Measurements from ENCODE around the gene SLC5A8. TPM values are rescaled to one million over a fixed set of nuclear protein-coding genes. Genes with fewer than 3 reads are reported as not detected.

The SLC5A8 gene
- total RNA-seq, 1 experiment from 2014 or later = not detected

GRCh38 chr12:101238306-101238705 lies 28.3 kb upstream of the SLC5A8 start:
- BruUV-seq (replicated peaks) = no TSS peak
- POLR2A ChIA-PET (ENCODE audit: unreplicated experiment) = no interaction called here

GRCh38 chr12:101235686-101236085 lies 25.6 kb upstream of the SLC5A8 start:
- Histone ChIP-seq H3K9me2 (ENCODE audit: insufficient read depth) (no peaks in the 10 kb centered on the region), H3K4me2 (no peak overlapping the region), H2AFZ (no peak overlapping the region), H4K20me1 (ENCODE audit: insufficient read depth) (no peaks in the 10 kb centered on the region), H3K27me3 (ENCODE audit: insufficient read depth, low read depth) (peaks cover 23% of the 10 kb centered on the region; the same call in 1 of the 2 replicates), H3K9me3 (ENCODE audit: insufficient read depth, low read depth) (no peaks in the 10 kb centered on the region), H3K36me3 (ENCODE audit: low read depth) (no peaks in the 10 kb centered on the region), H3F3A (ENCODE audit: insufficient read depth, low read depth) (no peaks in the 10 kb centered on the region), H3K79me2 (ENCODE audit: low read depth) (no peaks in the 10 kb centered on the region), H3K4me1 (replicated peaks; ENCODE audit: insufficient read depth) (no peaks in the 10 kb centered on the region), H3K27ac (no peak overlapping the region), H3K4me3 (no peak overlapping the region)
- DNase-seq = no peak
- intact Hi-C loops (cut with micrococcal nuclease; ENCODE audit: unreplicated experiment) = no loop called here
- no TSS peak for BruUV-seq (replicated peaks)
- TF ChIP-seq CTCF (conservative IDR thresholded peaks at IDR 0.05) = no peak
- TF ChIP-seq EZH2 (IDR thresholded peaks at IDR 0.05; ENCODE audit: low read depth) = no peak
- CTCF ChIA-PET = no interaction called here
- POLR2A ChIA-PET (ENCODE audit: unreplicated experiment) = no interaction called here

More at GRCh38 chr12:101238306-101238705, 28.3 kb upstream of the SLC5A8 start:
- H3K9me2 ChIP-seq (ENCODE audit: insufficient read depth) = no peaks in the 10 kb centered on the region
- DNase-seq = no peak
- H2AFZ ChIP-seq = no peak overlapping the region
- peaks cover 8% of the 10 kb centered on the region; the same call in 1 of the 2 replicates for H3K27me3 ChIP-seq (ENCODE audit: insufficient read depth, low read depth)
- TF ChIP-seq CTCF (conservative IDR thresholded peaks at IDR 0.05) = no peak
- no peak for TF ChIP-seq EZH2 (IDR thresholded peaks at IDR 0.05; ENCODE audit: low read depth)
- H3K4me2 ChIP-seq = no peak overlapping the region
- H3K27ac ChIP-seq = no peak overlapping the region
- intact Hi-C loops (cut with micrococcal nuclease; ENCODE audit: unreplicated experiment) = no loop called here
- H3F3A ChIP-seq (ENCODE audit: insufficient read depth, low read depth) = no peaks in the 10 kb centered on the region
- H4K20me1 ChIP-seq (ENCODE audit: insufficient read depth) = no peaks in the 10 kb centered on the region
- H3K4me1 ChIP-seq (replicated peaks; ENCODE audit: insufficient read depth) = no peaks in the 10 kb centered on the region
- H3K9me3 ChIP-seq (ENCODE audit: insufficient read depth, low read depth) = no peaks in the 10 kb centered on the region
- CTCF ChIA-PET = no interaction called here
- H3K36me3 ChIP-seq (ENCODE audit: low read depth) = no peaks in the 10 kb centered on the region
- H3K79me2 ChIP-seq (ENCODE audit: low read depth) = no peaks in the 10 kb centered on the region
- no peak overlapping the region for H3K4me3 ChIP-seq

GRCh38 chr12:101231636-101232035 lies 21.6 kb upstream of the SLC5A8 start:
- no peak overlapping the region for H3K4me2 ChIP-seq
- no peaks in the 10 kb centered on the region for H4K20me1 ChIP-seq (ENCODE audit: insufficient read depth)
- intact Hi-C loops (cut with micrococcal nuclease; ENCODE audit: unreplicated experiment) = no loop called here
- no peak for TF ChIP-seq CTCF (conservative IDR thresholded peaks at IDR 0.05)
- TF ChIP-seq EZH2 (IDR thresholded peaks at IDR 0.05; ENCODE audit: low read depth) = no peak
- no peaks in the 10 kb centered on the region for H3K4me1 ChIP-seq (replicated peaks; ENCODE audit: insufficient read depth)
- H3K27ac ChIP-seq = no peak overlapping the region
- CTCF ChIA-PET = no interaction called here
- H3K9me3 ChIP-seq (ENCODE audit: insufficient read depth, low read depth) = no peaks in the 10 kb centered on the region
- no peaks in the 10 kb centered on the region for H3K79me2 ChIP-seq (ENCODE audit: low read depth)
- peaks cover 29% of the 10 kb centered on the region; the same call in 1 of the 2 replicates for H3K27me3 ChIP-seq (ENCODE audit: insufficient read depth, low read depth)
- no peak for DNase-seq
- no peaks in the 10 kb centered on the region for H3F3A ChIP-seq (ENCODE audit: insufficient read depth, low read depth)
- H3K4me3 ChIP-seq = no peak overlapping the region
- H2AFZ ChIP-seq = no peak overlapping the region
- POLR2A ChIA-PET (ENCODE audit: unreplicated experiment) = no interaction called here
- no peaks in the 10 kb centered on the region for H3K9me2 ChIP-seq (ENCODE audit: insufficient read depth)
- H3K36me3 ChIP-seq (ENCODE audit: low read depth) = no peaks in the 10 kb centered on the region
- no TSS peak for BruUV-seq (replicated peaks)

Measured in PC-9 (cell line).